GM13976 (cell line): ENCODE measurements around the gene MSGN1.

Experiments used
- DNase-seq: peaks from one replicate; pipeline ENCODE4 v3.0.0; 2012; ENCODE audit warnings: low spot score
- CTCF ChIP-seq: IDR thresholded peaks from 2 replicates; pipeline ENCODE4 v1.5.1; 2012; ENCODE audit warnings: borderline replicate concordance, mild to moderate bottlenecking; ENCODE audit not compliant: insufficient read depth; ENCODE audit errors: extremely low read depth, missing control alignments, control extremely low read depth
- in situ Hi-C: fragments of 300-500 bp; cut with MboI; formaldehyde crosslinking; loops from one replicate; pipeline ENCODE4 v1.12.0; 2022; ENCODE audit warnings: low sequenced_read_pairs, mixed read lengths, inconsistent platforms; ENCODE audit not compliant: unreplicated experiment

Gene MSGN1

DNA sequence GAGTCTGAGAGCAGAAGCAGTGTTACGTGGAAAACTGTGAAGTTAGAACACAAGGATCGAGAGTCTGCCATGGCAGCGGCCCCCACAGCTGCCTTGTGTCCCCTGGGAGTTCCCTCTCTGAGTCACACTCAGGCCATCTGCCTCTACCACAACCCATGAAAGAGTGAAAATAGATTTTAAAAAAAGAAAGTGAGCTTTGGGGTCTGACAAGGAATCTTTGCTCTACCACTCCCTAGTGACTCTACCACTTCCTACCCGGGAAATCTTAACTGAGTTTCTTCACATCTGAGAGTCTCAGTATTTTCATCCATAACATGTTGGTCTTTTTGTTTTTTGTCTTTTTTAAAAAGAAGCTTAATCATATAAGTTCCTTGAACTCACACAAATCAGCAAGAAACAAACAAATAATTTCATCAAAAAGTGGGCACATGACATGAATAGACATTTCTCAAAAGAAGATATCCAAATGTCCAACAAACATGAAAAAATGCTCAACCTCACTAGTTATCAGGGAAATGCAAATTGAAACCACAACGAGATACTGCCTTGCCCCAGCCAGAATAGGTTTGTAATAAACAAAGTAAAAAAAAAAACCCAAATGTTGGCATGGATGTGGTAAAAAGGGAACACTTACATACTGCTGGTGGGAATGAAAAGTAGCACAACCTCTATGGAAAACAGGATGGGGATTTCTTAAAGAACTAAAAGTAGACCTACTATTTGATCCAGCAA lies 2.4 kb upstream of the MSGN1 start:
- DNase-seq: peak; percentile 67
- TF ChIP-seq CTCF: no peak
- in situ Hi-C loops: no loop called here

- no peak for DNase-seq
- TF ChIP-seq CTCF: no peak
- in situ Hi-C loops: no loop called here
Measured at GRCh38 chr2:17814601-17815000, 1.7 kb upstream of the MSGN1 start.

- in situ Hi-C loops: no loop called here
- TF ChIP-seq CTCF: no peak
- no peak for DNase-seq
Measured at GRCh38 chr2:17815468-17816184, 634 bp upstream of the MSGN1 start.

GRCh38 chr2:17818235-17818815 lies 2.1 kb downstream of the MSGN1 start:
- TF ChIP-seq CTCF: no peak
- in situ Hi-C loops: no loop called here

GRCh38 chr2:17821080-17821479 lies 4.8 kb downstream of the MSGN1 start:
- DNase-seq: no peak
- TF ChIP-seq CTCF: no peak
- in situ Hi-C loops: no loop called here

More at GRCh38 chr2:17818235-17818815, 2.1 kb downstream of the MSGN1 start:
- DNase-seq: no peak

- in situ Hi-C loops: no loop called here
- no peak for TF ChIP-seq CTCF
- DNase-seq: no peak
Measured at GRCh38 chr2:17821535-17822444, 5.5 kb downstream of the MSGN1 start.
